ENCODE data around the gene DCUN1D5. TPM values are rescaled to one million over a fixed set of nuclear protein-coding genes. Genes with fewer than 3 reads are reported as not detected.

Gene DCUN1D5
- total RNA-seq, 2 experiments from 2014 or later = 15.6 to 16.1 TPM

DNA sequence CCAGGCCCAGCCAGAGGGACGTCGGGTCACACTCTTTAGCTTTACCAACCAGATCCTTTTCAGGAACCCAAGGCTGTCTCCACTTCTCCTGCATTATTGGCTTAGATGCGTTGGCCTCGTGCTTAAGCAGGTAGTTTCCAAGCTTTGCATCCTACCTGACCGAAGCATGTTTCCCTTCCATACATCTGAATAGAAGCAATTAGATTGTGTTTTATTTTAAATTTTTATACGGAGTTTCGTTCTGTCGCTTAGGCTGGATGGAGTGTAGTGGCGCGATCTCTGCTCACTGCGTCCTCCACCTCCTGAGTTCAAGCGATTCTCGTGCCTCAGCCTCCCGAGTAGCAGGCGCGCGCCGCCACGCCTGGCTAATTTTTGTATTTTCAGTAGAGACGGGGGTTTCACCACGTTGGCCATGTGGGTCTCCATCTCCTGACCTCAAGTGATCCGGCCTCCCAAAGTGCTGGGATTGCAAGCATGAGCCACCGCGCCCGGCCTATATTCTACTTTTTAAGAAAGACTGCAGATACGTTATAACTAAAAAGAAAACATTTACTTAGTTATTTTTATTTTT, 17.9 kb upstream of the DCUN1D5 start:
- TF ChIP-seq, protein P1, sequence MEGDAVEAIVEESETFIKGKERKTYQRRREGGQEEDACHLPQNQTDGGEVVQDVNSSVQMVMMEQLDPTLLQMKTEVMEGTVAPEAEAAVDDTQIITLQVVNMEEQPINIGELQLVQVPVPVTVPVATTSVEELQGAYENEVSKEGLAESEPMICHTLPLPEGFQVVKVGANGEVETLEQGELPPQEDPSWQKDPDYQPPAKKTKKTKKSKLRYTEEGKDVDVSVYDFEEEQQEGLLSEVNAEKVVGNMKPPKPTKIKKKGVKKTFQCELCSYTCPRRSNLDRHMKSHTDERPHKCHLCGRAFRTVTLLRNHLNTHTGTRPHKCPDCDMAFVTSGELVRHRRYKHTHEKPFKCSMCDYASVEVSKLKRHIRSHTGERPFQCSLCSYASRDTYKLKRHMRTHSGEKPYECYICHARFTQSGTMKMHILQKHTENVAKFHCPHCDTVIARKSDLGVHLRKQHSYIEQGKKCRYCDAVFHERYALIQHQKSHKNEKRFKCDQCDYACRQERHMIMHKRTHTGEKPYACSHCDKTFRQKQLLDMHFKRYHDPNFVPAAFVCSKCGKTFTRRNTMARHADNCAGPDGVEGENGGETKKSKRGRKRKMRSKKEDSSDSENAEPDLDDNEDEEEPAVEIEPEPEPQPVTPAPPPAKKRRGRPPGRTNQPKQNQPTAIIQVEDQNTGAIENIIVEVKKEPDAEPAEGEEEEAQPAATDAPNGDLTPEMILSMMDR (IDR thresholded peaks at IDR 0.05) = no peak
- ChIA-PET CTCF (interaction anchor here (0.7 to 2.6 kb wide), 9 partner anchors 9 to 34 kb away, joined by 3 to 25 read pairs (median 4); partner anchors contain the start of gene DCUN1D5), POLR2A (interaction anchor here (1.1 to 3.7 kb wide), 7 partner anchors 9 to 1596 kb away, joined by 3 to 90 read pairs (median 4); partner anchors contain the start of genes CEP126 and DCUN1D5)
- peaks cover 8% of the 10 kb centered on the region for H3K36me3 Mint-ChIP-seq (ENCODE audit: low read depth)
- peak in 2 of 14 experiments; percentile 2 to 4 for DNase-seq
- H3K4me3 ChIP-seq (ENCODE audit: low read length) = peak overlapping the region; percentile 67
- peaks cover 10% of the 10 kb centered on the region for H3K4me1 Mint-ChIP-seq (ENCODE audit: low read depth)
- H3K27me3 Mint-ChIP-seq = peaks cover under 1% of the 10 kb centered on the region
- H3K36me3 ChIP-seq (ENCODE audit: insufficient read depth, low read length) = no peaks in the 10 kb centered on the region
- ATAC-seq (ENCODE audit: poor library complexity) = peak; percentile 3
- peaks cover 12% of the 10 kb centered on the region for H3K4me1 ChIP-seq (ENCODE audit: insufficient read depth, low read length)
- H3K27ac Mint-ChIP-seq = peak overlapping the region; percentile 78
- peak overlapping the region; percentile 93 for H3K4me3 Mint-ChIP-seq
- H3K9me3 Mint-ChIP-seq = no peaks in the 10 kb centered on the region
- intact Hi-C loops (cut with DNase I, micrococcal nuclease) = loop anchor here (1.0 to 10.0 kb wide), 3 partner anchors 18 to 1193 kb away; partner anchors contain the start of genes DCUN1D5 (in 2 of the 2), ANGPTL5 (in 1 of the 2) and CEP126 (in 1 of the 2)
- H3K27me3 ChIP-seq (ENCODE audit: control insufficient read depth in 1 of 2, insufficient read depth in 2 of 2, low read length in 2 of 2) = no peaks in the 10 kb centered on the region
- no peaks in the 10 kb centered on the region for H3K9me3 ChIP-seq (ENCODE audit: control insufficient read depth in 1 of 2, insufficient read depth in 1 of 2, low read length in 2 of 2)
- H3K27ac ChIP-seq (ENCODE audit: low read depth in 1 of 2, low read length in 2 of 2) = peak overlapping the region; percentile 36 to 47

DNA sequence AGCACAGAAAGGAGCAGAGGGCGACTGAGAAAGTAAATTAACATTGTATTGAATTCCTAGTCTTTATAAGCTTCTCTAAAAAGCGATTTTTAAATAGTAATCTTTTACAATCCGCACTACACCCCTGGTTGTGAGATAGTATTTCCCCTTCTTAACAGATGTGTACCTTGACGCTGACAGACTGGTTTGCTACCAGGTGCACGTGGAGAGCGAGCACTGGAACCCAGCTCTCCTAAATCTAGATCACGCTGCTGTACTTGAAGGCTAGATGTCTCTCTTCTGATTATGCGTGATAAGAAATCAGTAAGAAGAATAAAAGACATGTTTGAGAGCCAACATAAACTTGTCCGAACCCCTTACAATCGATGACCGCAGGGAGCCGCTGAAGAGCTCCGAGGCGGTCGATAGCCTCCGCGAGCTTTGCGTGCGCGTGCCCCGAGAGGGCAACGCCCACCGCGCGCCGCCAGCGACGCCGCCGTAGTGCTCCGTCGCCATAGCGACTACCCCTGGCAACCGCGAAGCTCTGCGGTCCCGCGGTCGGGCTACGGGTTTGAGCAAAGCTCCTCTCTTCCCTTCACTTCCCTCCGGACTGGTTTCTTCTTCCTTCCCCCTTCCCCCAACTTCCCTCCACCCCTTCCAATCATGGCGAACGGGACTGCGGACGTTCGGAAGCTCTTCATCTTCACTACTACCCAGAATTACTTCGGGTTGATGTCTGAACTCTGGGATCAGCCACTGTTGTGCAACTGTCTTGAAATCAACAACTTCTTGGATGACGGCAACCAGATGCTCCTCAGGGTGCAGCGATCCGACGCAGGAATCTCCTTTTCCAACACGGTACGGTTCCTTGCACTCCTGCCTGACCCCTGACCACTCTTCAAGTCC, 17.2 kb upstream of the DCUN1D5 start, which contains the start of gene DYNC2H1:
Gene DYNC2H1 (plus strand): TSS at position 494 of the 885 bp plus-strand sequence. CDS start 149 bp downstream, at position 643.
- ChIA-PET POLR2A (interaction anchor here (1.1 to 3.7 kb wide), 7 partner anchors 9 to 1597 kb away, joined by 3 to 90 read pairs (median 4); partner anchors contain the start of genes CEP126 and DCUN1D5), CTCF (interaction anchor here (0.7 to 2.6 kb wide), 10 partner anchors 9 to 40 kb away, joined by 3 to 25 read pairs (median 4); partner anchors contain the start of gene DCUN1D5)
- peaks cover 10% of the 10 kb centered on the region for H3K4me1 Mint-ChIP-seq (ENCODE audit: low read depth)
- intact Hi-C loops (cut with DNase I, micrococcal nuclease) = loop anchor here (1.0 to 10.0 kb wide), 2 partner anchors 17 to 844 kb away; partner anchors contain the start of gene DCUN1D5 (in 2 of the 2)
- peaks cover 7% of the 10 kb centered on the region for H3K27me3 Mint-ChIP-seq
- peaks cover 12% of the 10 kb centered on the region for H3K4me1 ChIP-seq (ENCODE audit: insufficient read depth, low read length)
- H3K9me3 ChIP-seq (ENCODE audit: control insufficient read depth in 1 of 2, insufficient read depth in 1 of 2, low read length in 2 of 2) = no peaks in the 10 kb centered on the region
- H3K4me3 Mint-ChIP-seq = peak within 1 kb of the TSS; percentile 93
- peak within 1 kb of the TSS; percentile 67 for H3K4me3 ChIP-seq (ENCODE audit: low read length)
- no peaks in the 10 kb centered on the region for H3K36me3 ChIP-seq (ENCODE audit: insufficient read depth, low read length)
- peak within 1 kb of the TSS; percentile 78 for H3K27ac Mint-ChIP-seq
- H3K27ac ChIP-seq (ENCODE audit: low read depth in 1 of 2, low read length in 2 of 2) = peak within 1 kb of the TSS; percentile 36 to 47
- TF ChIP-seq, protein P1 (IDR thresholded peaks at IDR 0.05) = peak; percentile 57
- H3K27me3 ChIP-seq (ENCODE audit: control insufficient read depth in 1 of 2, insufficient read depth in 2 of 2, low read length in 2 of 2) = no peaks in the 10 kb centered on the region
- no peaks in the 10 kb centered on the region for H3K9me3 Mint-ChIP-seq
- peaks cover 8% of the 10 kb centered on the region for H3K36me3 Mint-ChIP-seq (ENCODE audit: low read depth)
- peak; percentile 74 to 95 (median 83) for DNase-seq
- ATAC-seq (ENCODE audit: poor library complexity) = peak; percentile 91

DNA sequence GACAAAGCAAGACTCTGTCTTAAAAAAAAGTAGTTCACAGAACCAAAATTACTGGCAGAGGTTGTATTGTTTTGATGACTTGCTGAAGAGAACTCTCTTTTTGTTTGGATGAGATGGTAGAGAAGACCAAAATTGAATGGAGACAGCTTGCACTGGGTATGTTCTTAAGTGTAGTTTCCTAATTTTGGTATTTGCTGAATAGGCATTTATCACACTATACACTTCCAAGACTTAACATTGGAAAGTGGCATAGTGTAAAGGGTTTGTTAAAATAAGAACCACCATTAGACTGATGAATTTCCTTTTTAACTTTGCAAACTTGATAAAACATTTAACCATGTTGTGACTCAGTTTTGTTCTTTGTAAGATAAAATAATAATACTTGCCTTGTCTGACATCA, 5.3 kb upstream of the DCUN1D5 start:
- Mint-ChIP-seq H3K27me3 (peaks cover 87% of the 10 kb centered on the region), H3K4me1 (ENCODE audit: low read depth) (peaks cover 5% of the 10 kb centered on the region), H3K36me3 (ENCODE audit: low read depth) (peaks cover 4% of the 10 kb centered on the region), H3K9me3 (peaks cover 2% of the 10 kb centered on the region), H3K27ac (no peak overlapping the region), H3K4me3 (no peak overlapping the region)
- CTCF ChIA-PET = interaction anchor here (1.3 kb wide), 1 partner anchor 12 kb away, joined by 4 read pairs; the partner anchor contains the start of gene DYNC2H1
- peaks cover 9 to 31% of the 10 kb centered on the region in 2 experiments for H3K27me3 ChIP-seq (ENCODE audit: control insufficient read depth in 1 of 2, insufficient read depth in 2 of 2, low read length in 2 of 2)
- H3K9me3 ChIP-seq (ENCODE audit: control insufficient read depth in 1 of 2, insufficient read depth in 1 of 2, low read length in 2 of 2) = no peaks in the 10 kb centered on the region
- no peak overlapping the region for H3K27ac ChIP-seq (ENCODE audit: low read depth in 1 of 2, low read length in 2 of 2)
- POLR2A ChIA-PET = no interaction called here
- ATAC-seq (ENCODE audit: poor library complexity) = no peak
- no peak overlapping the region for H3K4me3 ChIP-seq (ENCODE audit: low read length)
- DNase-seq = no peak
- peaks cover 3% of the 10 kb centered on the region for H3K4me1 ChIP-seq (ENCODE audit: insufficient read depth, low read length)
- intact Hi-C loops (cut with DNase I, micrococcal nuclease) = no loop called here
- H3K36me3 ChIP-seq (ENCODE audit: insufficient read depth, low read length) = no peaks in the 10 kb centered on the region
- TF ChIP-seq, protein P1 (IDR thresholded peaks at IDR 0.05) = no peak

All from CD4-positive, alpha-beta T cell (primary cell).